ENCODE data around the gene HES2.

DNA sequence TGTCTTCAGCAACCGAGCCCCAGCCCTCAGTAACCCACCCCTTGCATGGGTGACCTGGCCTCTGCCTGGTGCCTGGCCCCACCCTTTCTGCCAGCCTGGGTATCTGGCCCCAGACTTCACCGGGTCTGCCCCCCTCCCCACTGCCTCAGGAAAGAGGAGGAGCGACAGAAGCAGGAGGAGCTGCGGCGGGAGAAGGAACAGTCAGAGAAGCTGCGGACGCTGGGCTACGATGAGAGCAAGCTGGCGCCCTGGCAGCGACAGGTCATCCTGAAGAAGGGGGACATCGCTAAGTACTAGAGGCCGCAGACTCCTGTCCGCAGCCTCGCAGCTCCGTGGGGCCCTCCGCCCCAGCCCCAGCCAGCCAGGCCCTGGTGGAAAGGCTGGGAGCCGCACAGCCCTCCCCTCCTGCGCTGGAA lies 40.1 kb upstream of the HES2 start:
- TF ChIP-seq EZH2 (IDR thresholded peaks at IDR 0.05; ENCODE audit: borderline replicate concordance, insufficient read depth, low read length, poor library complexity, severe bottlenecking), result no peak
- no peak for TF ChIP-seq RAD21 (conservative IDR thresholded peaks at IDR 0.05)
- no peak for TF ChIP-seq CTCF (IDR thresholded peaks at IDR 0.05; ENCODE audit: poor library complexity, severe bottlenecking)
